OCI-LY1 (cell line): ENCODE measurements around the gene OR8B2.

Experiments
- H2AFZ ChIP-seq: fragments of 200-600 bp; sonication (generic), shearing (Covaris generic); 2 replicates; pipeline ENCODE4 v1.6.0; 2014; ENCODE audit warnings: antibody characterized with exemption, mild to moderate bottlenecking, low read length
- H3F3A ChIP-seq: fragments of 200-600 bp; sonication (generic), shearing (Covaris generic); 2 replicates; pipeline ENCODE4 v1.6.0; 2014; ENCODE audit warnings: mild to moderate bottlenecking, antibody characterized with exemption, low read length, moderate library complexity; ENCODE audit not compliant: insufficient read depth
- H3K27ac ChIP-seq: fragments of 200-600 bp; sonication (generic); 2 replicates; pipeline ENCODE4 v1.5.1; 2014; ENCODE audit warnings: low read length, mixed run types, mild to moderate bottlenecking, low read depth; ENCODE audit not compliant: poor library complexity, severe bottlenecking
- H3K27me3 ChIP-seq: fragments of 200-600 bp; sonication (generic); 2 replicates; pipeline ENCODE4 v1.6.0; 2014; ENCODE audit warnings: antibody characterized with exemption, mild to moderate bottlenecking, low read length, moderate library complexity; ENCODE audit not compliant: insufficient read depth
- H3K36me3 ChIP-seq: fragments of 200-600 bp; sonication (generic); 2 replicates; pipeline ENCODE4 v1.6.1; 2014; ENCODE audit warnings: mild to moderate bottlenecking, antibody characterized with exemption, low read length, moderate library complexity, mixed read lengths; ENCODE audit not compliant: insufficient read depth
- H3K4me1 ChIP-seq: fragments of 200-600 bp; sonication (generic); 2 replicates; pipeline ENCODE4 v1.5.1; 2014; ENCODE audit warnings: mild to moderate bottlenecking, low read length, moderate library complexity; ENCODE audit not compliant: insufficient read depth, severe bottlenecking
- H3K4me2 ChIP-seq: fragments of 200-600 bp; sonication (generic), shearing (Covaris generic); 2 replicates; pipeline ENCODE4 v1.6.1; 2014; ENCODE audit warnings: low read length
- H3K4me3 ChIP-seq: fragments of 200-600 bp; sonication (generic); 2 replicates; pipeline ENCODE4 v1.5.1; 2014; ENCODE audit warnings: low read length, low read depth, mild to moderate bottlenecking, mixed read lengths; ENCODE audit not compliant: poor library complexity, severe bottlenecking
- H3K79me2 ChIP-seq: fragments of 200-600 bp; shearing (Covaris generic); 2 replicates; pipeline ENCODE4 v1.6.1; 2016; ENCODE audit warnings: mixed run types, low read length, mixed read lengths; ENCODE audit not compliant: insufficient read depth
- H3K9ac ChIP-seq: fragments of 200-600 bp; sonication (generic), shearing (Covaris generic); 2 replicates; pipeline ENCODE4 v1.6.1; 2014; ENCODE audit warnings: mild to moderate bottlenecking, low read length, mixed read lengths
- H3K9me2 ChIP-seq: fragments of 200-600 bp; sonication (generic), shearing (Covaris generic); 2 replicates; pipeline ENCODE4 v1.6.1; 2014; ENCODE audit warnings: low read depth, mild to moderate bottlenecking, low read length, mixed read lengths
- H3K9me3 ChIP-seq: fragments of 200-600 bp; shearing (Covaris generic); 2 replicates; pipeline ENCODE4 v1.6.1; 2014; ENCODE audit warnings: low read length, mixed read lengths
- H4K20me1 ChIP-seq: fragments of 200-600 bp; sonication (generic), shearing (Covaris generic); 2 replicates; pipeline ENCODE4 v1.6.0; 2016; ENCODE audit warnings: mild to moderate bottlenecking, low read length; ENCODE audit not compliant: insufficient read depth
- CTCF ChIP-seq: fragments of 200-600 bp; sonication (generic), shearing (Covaris generic); IDR thresholded peaks from 2 replicates; pipeline ENCODE4 v1.5.1; 2017; ENCODE audit warnings: mild to moderate bottlenecking, antibody characterized with exemption, low read length, moderate library complexity, mixed read lengths
- EZH2 ChIP-seq: fragments of 200-600 bp; sonication (generic), shearing (Covaris generic); IDR thresholded peaks from 2 replicates; pipeline ENCODE4 v1.8.0; 2017; ENCODE audit warnings: borderline replicate concordance, mixed run types, mild to moderate bottlenecking, antibody characterized with exemption, low read length, moderate library complexity, mixed read lengths

The OR8B2 gene

GRCh38 chr11:124359566-124359965 lies 24.7 kb downstream of the OR8B2 start:
- Histone ChIP-seq H2AFZ (no peak overlapping the region), H3K9ac (no peak overlapping the region), H4K20me1 (no peaks in the 10 kb centered on the region), H3F3A (no peaks in the 10 kb centered on the region), H3K4me2 (no peak overlapping the region), H3K9me2 (no peaks in the 10 kb centered on the region), H3K27ac (no peak overlapping the region), H3K36me3 (no peaks in the 10 kb centered on the region), H3K27me3 (no peaks in the 10 kb centered on the region), H3K9me3 (no peaks in the 10 kb centered on the region), H3K79me2 (no peaks in the 10 kb centered on the region), H3K4me1 (no peaks in the 10 kb centered on the region), H3K4me3 (no peak overlapping the region)
- TF ChIP-seq EZH2 = no peak
- TF ChIP-seq CTCF = no peak

- Histone ChIP-seq H4K20me1 (no peaks in the 10 kb centered on the region), H3K36me3 (no peaks in the 10 kb centered on the region), H3K4me1 (no peaks in the 10 kb centered on the region), H3K9ac (no peak overlapping the region), H3K4me2 (no peak overlapping the region), H3K27me3 (no peaks in the 10 kb centered on the region), H3K27ac (no peak overlapping the region), H3K9me2 (no peaks in the 10 kb centered on the region), H3K4me3 (no peak overlapping the region), H3K79me2 (no peaks in the 10 kb centered on the region), H3K9me3 (no peaks in the 10 kb centered on the region), H2AFZ (no peak overlapping the region), H3F3A (no peaks in the 10 kb centered on the region)
- TF ChIP-seq CTCF (no peak), EZH2 (no peak)
These were observed 37.9 kb downstream of the OR8B2 start for GRCh38 chr11:124346311-124346955.

GRCh38 chr11:124344346-124344745 lies 40.0 kb downstream of the OR8B2 start:
- no peaks in the 10 kb centered on the region for H3K4me1 ChIP-seq
- no peaks in the 10 kb centered on the region for H3K9me2 ChIP-seq
- no peak overlapping the region for H3K27ac ChIP-seq
- TF ChIP-seq CTCF = no peak
- no peak overlapping the region for H2AFZ ChIP-seq
- no peak overlapping the region for H3K4me3 ChIP-seq
- H3F3A ChIP-seq = no peaks in the 10 kb centered on the region
- no peaks in the 10 kb centered on the region for H3K79me2 ChIP-seq
- no peak overlapping the region for H3K9ac ChIP-seq
- H3K27me3 ChIP-seq = no peaks in the 10 kb centered on the region
- no peak overlapping the region for H3K4me2 ChIP-seq
- H4K20me1 ChIP-seq = no peaks in the 10 kb centered on the region
- H3K9me3 ChIP-seq = no peaks in the 10 kb centered on the region
- H3K36me3 ChIP-seq = no peaks in the 10 kb centered on the region
